Smooth muscle cell of the umbilical artery (primary cell): ENCODE data around the gene TMEFF1. TPM values are rescaled to one million over a fixed set of nuclear protein-coding genes. Genes with fewer than 3 reads are reported as not detected.

ENCODE experiments used
- total RNA-seq: library from RNA; depleted of rRNA; stranded (reverse); fragments of >200 nt; gene quantifications from 2 replicates; pipeline ENCODE4 v1.2.3, GENCODE V29; 2014

Gene TMEFF1, protein sequence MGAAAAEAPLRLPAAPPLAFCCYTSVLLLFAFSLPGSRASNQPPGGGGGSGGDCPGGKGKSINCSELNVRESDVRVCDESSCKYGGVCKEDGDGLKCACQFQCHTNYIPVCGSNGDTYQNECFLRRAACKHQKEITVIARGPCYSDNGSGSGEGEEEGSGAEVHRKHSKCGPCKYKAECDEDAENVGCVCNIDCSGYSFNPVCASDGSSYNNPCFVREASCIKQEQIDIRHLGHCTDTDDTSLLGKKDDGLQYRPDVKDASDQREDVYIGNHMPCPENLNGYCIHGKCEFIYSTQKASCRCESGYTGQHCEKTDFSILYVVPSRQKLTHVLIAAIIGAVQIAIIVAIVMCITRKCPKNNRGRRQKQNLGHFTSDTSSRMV
- 5.3 and 6.1 TPM in 2 replicates for total RNA-seq

GRCh38 chr9:100472788-100473275 lies at the start of gene TMEFF1:
Gene TMEFF1, plus strand, starts transcription at chr9:100473149. Its CDS starts 396 bp downstream, at chr9:100473545.

GRCh38 chr9:100426530-100427365 lies 46.2 kb upstream of the TMEFF1 start, which contains the start of gene MSANTD3:
Gene MSANTD3, plus strand, starts transcription at chr9:100427143. Its CDS starts 14,796 bp downstream, at chr9:100441939.

DNA sequence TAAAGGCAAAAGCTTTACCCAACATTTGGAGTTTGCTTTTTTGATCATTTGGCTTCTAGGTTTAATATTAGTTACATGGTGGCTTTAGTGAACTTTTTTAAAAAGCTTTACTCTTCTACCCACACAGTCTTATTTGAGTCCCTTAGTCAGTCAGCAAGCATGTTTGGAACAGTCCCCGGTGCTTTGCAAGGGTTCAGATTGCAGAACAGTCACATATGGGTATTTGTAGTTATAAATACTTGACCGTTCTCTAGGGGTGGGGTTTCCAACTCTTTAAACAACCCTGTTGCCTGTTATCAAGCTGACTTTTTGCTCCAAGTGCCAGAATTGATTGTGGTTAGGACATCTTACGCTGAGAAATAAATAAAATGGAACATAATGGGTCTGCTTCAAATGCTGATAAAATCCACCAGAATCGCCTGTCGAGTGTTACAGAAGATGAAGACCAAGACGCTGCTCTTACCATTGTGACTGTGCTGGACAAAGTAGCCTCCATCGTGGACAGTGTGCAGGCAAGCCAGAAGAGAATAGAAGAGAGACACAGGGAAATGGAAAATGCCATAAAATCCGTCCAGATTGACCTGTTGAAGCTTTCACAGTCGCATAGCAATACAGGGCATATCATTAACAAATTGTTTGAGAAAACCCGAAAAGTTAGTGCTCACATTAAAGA lies 105.0 kb downstream of the TMEFF1 start, which contains the start of gene CAVIN4:
CAVIN4 (plus strand) TSS at position 304 of the 673 bp plus-strand sequence; CDS start at position 369, 65 bp downstream.

Other genes starting within 250 kb of the TMEFF1 start
- 23.8 and 35.4 TPM in 2 replicates for gene TEX10, start 120.2 kb upstream of the TMEFF1 start, total RNA-seq
- 51.7 and 60.5 TPM in 2 replicates for gene MSANTD3, start 46.0 kb upstream of the TMEFF1 start, total RNA-seq
- gene CAVIN4, start 104.9 kb downstream of the TMEFF1 start, total RNA-seq: 2.4 and 3.6 TPM in 2 replicates